GM21619 (cell line): ENCODE results near the gene TPM2.

ENCODE experiments used
- ATAC-seq: cut with Tn5 transposase; IDR thresholded peaks from one replicate; pipeline ENCODE4 v1.9.1; 2021; ENCODE audit not compliant: unreplicated experiment

Gene TPM2

GRCh38 chr9:35689542-35690293, at the start of gene TPM2:
TSS of gene TPM2 (minus strand) at chr9:35689925. CDS start at chr9:35689817, 108 bp downstream.
- no peak for ATAC-seq

DNA sequence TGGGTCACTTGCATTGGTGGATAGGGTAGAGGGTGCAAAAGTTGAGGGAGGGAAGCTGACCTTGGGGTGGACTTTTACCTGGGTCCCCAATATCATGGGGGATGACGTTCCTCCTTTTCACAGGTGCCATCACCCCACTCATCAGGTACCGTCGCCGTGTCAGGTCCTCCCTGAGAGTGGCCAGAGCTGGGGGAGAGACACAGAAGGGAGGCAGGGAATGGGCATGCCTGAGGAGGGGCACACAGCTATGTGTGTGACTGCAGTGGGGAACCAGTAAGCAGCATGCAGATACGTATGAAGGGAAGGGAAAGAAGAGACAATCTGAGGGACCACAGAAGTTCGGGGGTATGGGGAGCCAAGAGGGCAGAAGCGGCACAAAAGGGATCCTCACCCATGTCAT, 49.2 kb upstream of the TPM2 start:
- ATAC-seq, result no peak

DNA sequence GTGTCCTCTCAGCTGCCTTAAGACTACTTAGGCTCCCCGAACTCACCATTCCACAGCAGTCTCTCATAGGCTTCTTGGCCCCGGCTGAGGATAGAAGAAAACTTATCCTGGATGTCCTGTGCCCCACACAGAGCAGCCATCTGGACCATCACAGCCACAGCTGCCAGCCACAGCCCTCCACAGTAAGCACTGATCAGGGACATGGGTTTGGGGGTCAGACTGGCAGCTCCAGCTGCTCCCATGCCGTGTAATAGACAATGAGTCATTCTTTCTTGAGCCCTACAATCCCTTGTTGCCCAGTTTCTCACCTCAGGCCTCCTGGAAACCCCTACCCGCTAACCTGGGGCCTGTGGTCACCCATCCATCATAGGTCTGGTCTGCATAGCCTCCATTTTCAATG, 48.5 kb upstream of the TPM2 start:
- ATAC-seq, result no peak

DNA sequence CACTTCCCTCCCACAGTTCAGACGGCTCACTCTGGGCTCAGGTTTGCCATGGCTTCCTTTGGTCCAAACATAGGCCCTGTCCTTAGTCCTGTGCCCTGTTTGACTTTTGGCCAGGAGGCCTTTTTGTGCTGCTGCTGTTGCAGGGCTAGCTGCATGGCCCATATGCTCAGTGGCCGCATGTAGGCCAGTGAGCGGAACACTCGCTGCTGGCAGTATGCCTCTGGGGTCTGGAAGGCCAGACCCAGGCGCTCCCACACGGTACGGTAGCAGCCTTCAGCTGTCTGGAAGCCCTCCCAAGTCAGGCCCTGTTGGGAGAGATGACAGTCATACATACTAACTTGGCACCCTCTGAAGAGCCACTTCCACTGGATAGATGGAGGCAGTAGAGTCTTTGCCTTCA, 47.4 kb upstream of the TPM2 start:
- ATAC-seq, result no peak

GRCh38 chr9:35736201-35736633, 46.5 kb upstream of the TPM2 start:
- no peak for ATAC-seq

- ATAC-seq, result no peak
Observed at GRCh38 chr9:35734096-35734495, 44.4 kb upstream of the TPM2 start.

- no peak for ATAC-seq
Observed at GRCh38 chr9:35732800-35733541, 43.2 kb upstream of the TPM2 start.

DNA sequence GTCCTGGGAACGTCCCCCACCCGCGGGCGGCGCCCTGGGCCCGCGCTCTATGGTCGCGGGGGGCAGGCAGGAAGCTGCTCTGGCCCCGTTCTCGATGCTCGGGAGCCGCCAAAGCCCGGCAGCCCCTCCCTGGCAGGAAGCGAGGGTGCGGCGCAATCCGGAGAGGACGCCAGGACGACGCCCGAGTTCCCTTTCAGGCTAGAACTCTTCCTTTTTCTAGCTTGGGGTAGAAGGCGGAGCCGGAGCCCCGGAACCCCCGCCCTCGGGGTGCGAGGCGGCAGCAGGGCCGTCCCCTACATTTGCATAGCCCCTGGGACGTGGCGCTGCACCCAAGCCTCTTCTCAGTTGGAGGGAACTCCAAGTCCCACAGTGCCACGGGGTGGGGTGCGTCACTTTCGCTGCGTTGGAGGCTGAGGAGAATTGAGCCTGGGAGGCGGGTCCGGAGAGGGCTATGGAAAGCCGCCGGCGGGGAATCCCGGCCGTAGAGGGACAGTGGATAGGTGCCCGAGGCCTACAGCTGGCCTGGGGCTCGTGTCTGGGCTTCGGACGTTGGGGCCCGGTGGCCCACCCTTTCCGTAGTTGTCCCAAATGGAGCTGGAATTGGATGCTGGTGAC, 42.6 kb upstream of the TPM2 start, which contains the start of the genes CREB3 and TLN1:
TSS of gene CREB3 (plus strand) at position 482 of the 615 bp plus-strand sequence. CDS start at position 589, 107 bp downstream.
TSS of gene TLN1 (minus strand) at position 11 of the 615 bp plus-strand sequence. CDS start 6,501 bp downstream, outside the sequence.
- ATAC-seq, result peak; percentile 70

DNA sequence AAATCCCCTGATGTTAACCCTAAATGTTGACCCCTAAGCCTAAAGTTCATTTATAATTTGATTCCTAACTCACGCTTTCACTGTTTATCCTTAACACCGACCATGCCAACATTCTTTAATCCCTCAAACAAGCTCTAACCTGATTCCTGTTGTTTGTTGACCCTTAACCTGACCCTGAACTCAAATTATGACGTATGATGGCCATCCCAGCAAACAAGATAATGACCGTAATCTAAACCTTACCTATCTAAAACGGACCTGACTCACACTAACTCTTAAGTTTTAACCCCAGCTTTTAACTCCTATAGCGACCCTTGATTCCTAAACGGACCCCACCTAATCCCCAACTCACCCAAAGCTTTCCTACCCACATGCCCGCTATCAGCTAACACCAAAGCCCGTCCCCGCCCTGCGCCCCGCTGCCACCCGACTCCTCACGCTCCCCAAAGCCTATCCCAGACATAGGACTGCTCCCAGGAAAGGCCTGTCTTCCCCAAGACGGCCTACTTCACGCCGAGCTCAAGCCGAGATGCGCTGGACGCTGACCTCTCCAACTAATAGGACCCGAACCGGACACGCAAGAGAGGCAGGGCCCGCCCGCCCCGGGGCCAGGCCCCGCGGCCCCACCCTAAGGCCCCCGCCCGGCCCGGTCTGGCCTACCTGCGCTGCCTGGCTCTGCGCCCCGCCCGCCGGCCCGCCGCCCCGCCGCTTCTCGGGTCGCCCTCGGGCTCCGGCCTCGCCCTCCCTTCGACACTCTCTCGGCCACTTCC, 41.9 kb upstream of the TPM2 start:
- no peak for ATAC-seq

GRCh38 chr9:35730486-35730854, 40.7 kb upstream of the TPM2 start:
- ATAC-seq, result no peak

DNA sequence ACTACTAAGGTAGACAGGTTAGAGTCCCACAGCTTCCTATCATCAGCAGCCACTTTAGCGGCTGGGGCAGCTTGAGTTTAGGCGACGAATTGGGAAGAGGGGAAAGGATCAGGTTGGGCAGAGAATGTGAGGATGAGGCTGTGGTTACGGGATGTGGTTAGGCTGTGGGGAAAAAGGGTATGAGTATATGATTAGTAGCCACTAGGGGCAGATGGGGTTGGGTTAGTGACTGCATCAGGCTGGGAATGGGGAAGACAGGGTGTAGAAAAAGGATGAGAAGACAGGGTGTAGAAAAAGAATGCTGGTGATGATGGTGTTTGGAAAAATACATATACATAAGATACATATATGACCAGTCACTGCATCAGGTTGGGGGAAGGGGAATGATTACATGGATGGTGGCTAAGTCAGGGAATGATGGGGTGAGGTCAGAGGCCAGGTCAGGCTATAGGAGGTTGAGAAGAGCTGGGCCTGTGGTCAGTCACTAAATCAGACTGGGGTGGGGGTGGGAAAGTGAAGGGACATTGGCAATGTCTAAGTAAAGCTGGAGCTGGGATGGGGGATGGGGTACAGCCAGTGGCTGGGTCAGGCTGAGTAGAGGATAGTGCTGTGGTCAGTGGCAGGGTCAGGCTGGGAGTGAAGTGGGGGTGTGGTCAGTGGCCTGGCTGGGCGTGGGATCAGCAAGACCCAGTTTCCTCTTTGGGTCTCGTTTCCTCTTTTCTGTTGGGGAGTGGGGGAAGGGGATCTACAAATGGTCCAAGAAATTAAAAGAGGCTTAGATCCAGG, 40.2 kb upstream of the TPM2 start:
- no peak for ATAC-seq

- no peak for ATAC-seq
Observed at GRCh38 chr9:35729101-35729500, 39.4 kb upstream of the TPM2 start.

DNA sequence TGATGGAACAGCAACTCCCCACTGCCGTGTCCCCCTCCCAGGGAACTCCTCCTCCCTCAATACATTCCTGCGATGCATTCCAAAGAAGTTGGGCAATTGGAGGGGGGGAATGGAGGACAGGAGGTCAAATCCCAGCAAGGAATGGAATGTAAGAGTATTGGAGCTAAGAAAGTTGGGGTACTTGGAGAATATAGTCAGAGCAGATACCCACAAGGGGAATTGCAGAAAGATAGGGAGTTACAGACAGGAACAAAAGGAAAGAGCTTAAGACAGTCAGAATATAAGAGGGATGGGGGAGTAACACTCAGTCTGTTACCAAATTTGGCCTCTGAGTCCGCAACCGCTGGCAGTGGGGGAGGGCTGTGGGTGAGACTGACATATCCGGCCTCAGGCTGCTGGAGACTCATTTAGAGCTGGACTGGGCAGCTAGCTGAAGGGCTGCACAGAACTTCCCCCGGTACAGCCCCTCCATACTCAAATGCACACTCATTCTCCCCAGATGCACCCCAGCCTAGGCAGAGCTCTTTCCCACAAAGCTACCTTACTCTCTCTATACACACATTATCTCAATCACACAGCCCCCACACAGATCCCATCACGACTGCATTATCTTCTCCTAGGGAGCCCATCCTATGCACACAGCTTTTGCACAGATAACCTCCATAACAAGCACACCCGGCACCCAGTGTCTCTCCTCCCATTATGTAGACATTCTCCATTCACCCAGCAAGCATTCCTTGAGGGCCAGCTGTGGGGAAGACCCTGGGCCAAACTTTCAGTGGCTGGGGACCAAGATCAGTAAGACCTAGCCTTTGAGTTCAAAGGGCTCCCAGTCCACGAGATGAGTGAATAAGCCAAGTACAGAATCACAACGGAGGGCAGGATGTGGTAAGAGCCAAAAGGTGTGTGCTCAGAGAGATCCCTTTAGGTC, 38.6 kb upstream of the TPM2 start:
- ATAC-seq, result no peak

GRCh38 chr9:35727676-35728040, 37.9 kb upstream of the TPM2 start:
- ATAC-seq, result no peak

GRCh38 chr9:35726931-35727330, 37.2 kb upstream of the TPM2 start:
- ATAC-seq, result peak; percentile 29

- ATAC-seq, result no peak
Observed at GRCh38 chr9:35725362-35725761, 35.6 kb upstream of the TPM2 start.

DNA sequence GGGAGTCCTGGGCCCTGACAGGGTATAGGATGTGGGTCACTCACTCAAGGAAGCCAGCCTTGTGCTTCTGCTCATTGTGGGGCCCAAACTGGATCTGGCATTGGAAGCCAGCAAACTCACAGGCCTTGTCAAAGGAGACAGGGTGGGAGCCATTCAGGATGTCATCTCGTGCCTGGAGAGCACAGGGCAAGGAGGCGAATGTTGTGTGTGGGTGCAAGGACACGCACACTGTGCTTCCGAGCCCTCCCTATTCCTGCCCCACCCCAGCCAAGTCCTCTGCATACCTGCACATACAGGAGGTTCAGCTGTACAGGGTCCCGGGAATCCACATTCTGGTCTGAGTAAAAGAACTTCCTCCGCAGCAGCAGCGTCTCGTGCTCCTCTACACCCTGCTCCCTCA, 34.2 kb upstream of the TPM2 start:
- no peak for ATAC-seq

GRCh38 chr9:35723426-35723825, 33.7 kb upstream of the TPM2 start:
- ATAC-seq, result no peak

- ATAC-seq, result no peak
Observed at GRCh38 chr9:35719546-35719945, 29.8 kb upstream of the TPM2 start.
